Measurements from ENCODE around the gene GALNT7. TPM values are rescaled to one million over a fixed set of nuclear protein-coding genes. Genes with fewer than 3 reads are reported as not detected.

GALNT7 gene
- total RNA-seq, 1 experiment from 2014 or later: 51.6 TPM

- no peaks in the 10 kb centered on the region for H3K36me3 Mint-ChIP-seq (ENCODE audit: insufficient read depth, unreplicated experiment)
- no peaks in the 10 kb centered on the region for H3K9me3 Mint-ChIP-seq (ENCODE audit: low read depth, unreplicated experiment)
- no TSS peak for BruUV-seq (replicated peaks)
- no peak for DNase-seq
- intact Hi-C loops (cut with micrococcal nuclease; ENCODE audit: unreplicated experiment): no loop called here
- CTCF ChIA-PET: no interaction called here
- no peaks in the 10 kb centered on the region for H3K4me1 Mint-ChIP-seq (ENCODE audit: low read depth, unreplicated experiment)
- no peak overlapping the region for H3K4me3 Mint-ChIP-seq (ENCODE audit: low read depth, unreplicated experiment)
- H3K27ac Mint-ChIP-seq (ENCODE audit: unreplicated experiment): no peak overlapping the region
- no peaks in the 10 kb centered on the region for H3K27me3 Mint-ChIP-seq (ENCODE audit: unreplicated experiment)
- TF ChIP-seq, protein P1, sequence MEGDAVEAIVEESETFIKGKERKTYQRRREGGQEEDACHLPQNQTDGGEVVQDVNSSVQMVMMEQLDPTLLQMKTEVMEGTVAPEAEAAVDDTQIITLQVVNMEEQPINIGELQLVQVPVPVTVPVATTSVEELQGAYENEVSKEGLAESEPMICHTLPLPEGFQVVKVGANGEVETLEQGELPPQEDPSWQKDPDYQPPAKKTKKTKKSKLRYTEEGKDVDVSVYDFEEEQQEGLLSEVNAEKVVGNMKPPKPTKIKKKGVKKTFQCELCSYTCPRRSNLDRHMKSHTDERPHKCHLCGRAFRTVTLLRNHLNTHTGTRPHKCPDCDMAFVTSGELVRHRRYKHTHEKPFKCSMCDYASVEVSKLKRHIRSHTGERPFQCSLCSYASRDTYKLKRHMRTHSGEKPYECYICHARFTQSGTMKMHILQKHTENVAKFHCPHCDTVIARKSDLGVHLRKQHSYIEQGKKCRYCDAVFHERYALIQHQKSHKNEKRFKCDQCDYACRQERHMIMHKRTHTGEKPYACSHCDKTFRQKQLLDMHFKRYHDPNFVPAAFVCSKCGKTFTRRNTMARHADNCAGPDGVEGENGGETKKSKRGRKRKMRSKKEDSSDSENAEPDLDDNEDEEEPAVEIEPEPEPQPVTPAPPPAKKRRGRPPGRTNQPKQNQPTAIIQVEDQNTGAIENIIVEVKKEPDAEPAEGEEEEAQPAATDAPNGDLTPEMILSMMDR (IDR thresholded peaks at IDR 0.05; ENCODE audit: unreplicated experiment): no peak
Observed at GRCh38 chr4:173134426-173134825, 34.2 kb upstream of the GALNT7 start.

DNA sequence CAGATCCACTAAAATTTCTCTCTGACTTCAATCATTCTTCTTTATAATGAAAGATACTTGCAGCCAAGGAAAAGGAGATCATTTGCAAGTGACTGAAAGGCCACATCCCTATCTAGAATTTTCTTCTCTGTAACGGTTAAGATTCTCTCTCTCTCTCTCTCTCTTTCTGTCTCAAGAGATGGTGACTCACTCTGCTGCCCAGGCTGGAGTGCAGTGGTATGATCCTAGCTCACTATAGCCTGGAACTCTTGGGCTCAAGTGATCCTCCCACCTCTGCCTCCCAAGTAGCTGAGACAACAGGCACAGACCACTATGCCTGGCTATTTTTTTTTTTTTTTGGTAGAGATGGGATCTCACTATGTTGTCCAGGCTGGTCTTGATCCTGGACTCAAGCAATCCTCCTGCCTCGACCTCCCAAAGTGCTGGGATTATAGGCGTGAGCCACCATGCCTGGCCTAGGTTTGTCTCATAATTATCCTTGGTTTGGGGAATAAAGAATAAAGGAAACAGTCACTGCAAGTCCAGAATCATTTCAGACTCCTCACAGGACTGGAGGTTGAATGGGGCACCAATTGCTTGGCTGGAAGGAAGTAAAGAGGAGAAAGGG lies 33.3 kb upstream of the GALNT7 start:
- BruUV-seq (replicated peaks): no TSS peak
- no peaks in the 10 kb centered on the region for H3K9me3 Mint-ChIP-seq (ENCODE audit: low read depth, unreplicated experiment)
- no peak overlapping the region for H3K27ac Mint-ChIP-seq (ENCODE audit: unreplicated experiment)
- H3K4me1 Mint-ChIP-seq (ENCODE audit: low read depth, unreplicated experiment): no peaks in the 10 kb centered on the region
- intact Hi-C loops (cut with micrococcal nuclease; ENCODE audit: unreplicated experiment): no loop called here
- TF ChIP-seq, protein P1 (IDR thresholded peaks at IDR 0.05; ENCODE audit: unreplicated experiment): no peak
- H3K27me3 Mint-ChIP-seq (ENCODE audit: unreplicated experiment): no peaks in the 10 kb centered on the region
- no peaks in the 10 kb centered on the region for H3K36me3 Mint-ChIP-seq (ENCODE audit: insufficient read depth, unreplicated experiment)
- H3K4me3 Mint-ChIP-seq (ENCODE audit: low read depth, unreplicated experiment): no peak overlapping the region
- CTCF ChIA-PET: no interaction called here
- DNase-seq: no peak

DNA sequence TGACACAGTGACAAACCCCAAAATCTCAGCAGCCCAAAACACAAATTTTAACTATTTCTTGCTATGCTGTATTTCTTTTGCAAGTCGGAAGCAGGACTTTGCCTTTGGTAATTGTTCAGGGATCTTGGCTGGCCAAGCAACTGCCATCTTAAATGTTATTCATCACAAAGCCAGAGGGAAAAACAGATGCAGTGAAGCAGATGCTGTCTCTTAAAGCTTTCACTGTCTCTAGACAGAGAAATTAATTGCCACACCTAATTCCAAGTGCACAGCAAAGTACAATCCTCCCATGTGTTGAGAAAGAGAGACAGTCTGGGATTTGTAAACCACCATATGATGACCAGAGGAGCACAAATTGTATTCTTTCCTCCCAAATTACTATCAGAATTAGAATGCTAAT lies 30.0 kb upstream of the GALNT7 start:
- H3K9me3 Mint-ChIP-seq (ENCODE audit: low read depth, unreplicated experiment): no peaks in the 10 kb centered on the region
- H3K27me3 Mint-ChIP-seq (ENCODE audit: unreplicated experiment): no peaks in the 10 kb centered on the region
- H3K27ac Mint-ChIP-seq (ENCODE audit: unreplicated experiment): no peak overlapping the region
- H3K36me3 Mint-ChIP-seq (ENCODE audit: insufficient read depth, unreplicated experiment): no peaks in the 10 kb centered on the region
- CTCF ChIA-PET: no interaction called here
- H3K4me1 Mint-ChIP-seq (ENCODE audit: low read depth, unreplicated experiment): no peaks in the 10 kb centered on the region
- intact Hi-C loops (cut with micrococcal nuclease; ENCODE audit: unreplicated experiment): no loop called here
- no peak for DNase-seq
- TF ChIP-seq, protein P1 (IDR thresholded peaks at IDR 0.05; ENCODE audit: unreplicated experiment): no peak
- BruUV-seq (replicated peaks): no TSS peak
- no peak overlapping the region for H3K4me3 Mint-ChIP-seq (ENCODE audit: low read depth, unreplicated experiment)

DNA sequence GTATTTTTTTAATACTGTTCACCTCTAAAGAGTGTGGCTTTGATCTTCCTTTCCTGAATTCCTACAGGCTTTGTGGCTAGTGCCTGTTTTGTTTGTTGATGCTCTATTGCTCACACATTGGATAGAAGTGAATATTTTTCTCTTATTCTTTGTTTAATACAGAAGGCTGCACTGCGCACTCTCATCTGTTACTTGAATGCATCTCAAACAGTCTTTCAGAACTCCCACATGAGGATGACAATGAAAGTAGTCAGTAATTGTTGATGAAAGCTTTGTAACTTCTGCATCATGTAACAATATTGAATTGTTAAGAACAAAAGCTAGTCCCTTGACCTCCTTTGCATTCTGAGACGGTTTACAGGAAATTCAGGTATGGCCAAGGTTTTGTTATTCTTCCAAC lies 29.1 kb upstream of the GALNT7 start:
- Mint-ChIP-seq H3K27me3 (ENCODE audit: unreplicated experiment) (no peaks in the 10 kb centered on the region), H3K36me3 (ENCODE audit: insufficient read depth, unreplicated experiment) (no peaks in the 10 kb centered on the region), H3K4me1 (ENCODE audit: low read depth, unreplicated experiment) (no peaks in the 10 kb centered on the region), H3K9me3 (ENCODE audit: low read depth, unreplicated experiment) (no peaks in the 10 kb centered on the region), H3K27ac (ENCODE audit: unreplicated experiment) (no peak overlapping the region), H3K4me3 (ENCODE audit: low read depth, unreplicated experiment) (no peak overlapping the region)
- TF ChIP-seq, protein P1 (IDR thresholded peaks at IDR 0.05; ENCODE audit: unreplicated experiment): no peak
- CTCF ChIA-PET: no interaction called here
- no TSS peak for BruUV-seq (replicated peaks)
- intact Hi-C loops (cut with micrococcal nuclease; ENCODE audit: unreplicated experiment): no loop called here
- DNase-seq: no peak

Measured in Calu3 (cell line).